ENCODE results near the gene DDX10.

The DDX10 gene

GRCh38 chr11:108663154-108663877, 1.6 kb upstream of the DDX10 start:
- no peak overlapping the region for H3K27ac ChIP-seq (ENCODE audit: low read depth, low read length)
- no peak overlapping the region for H3K4me3 ChIP-seq (ENCODE audit: low read depth in 1 of 2, low read length in 2 of 2)
- H3K4me1 ChIP-seq (ENCODE audit: insufficient read depth, low read length): peaks cover 18% of the 10 kb centered on the region
- H3K27me3 ChIP-seq (ENCODE audit: control insufficient read depth in 1 of 2, insufficient read depth in 2 of 2, low read length in 2 of 2): no peaks in the 10 kb centered on the region
- no peaks in the 10 kb centered on the region for H3K9me3 ChIP-seq (ENCODE audit: low read length)
- no peak overlapping the region for H3K9ac ChIP-seq (ENCODE audit: low read length)
- peaks cover 5% of the 10 kb centered on the region for H3K36me3 ChIP-seq (ENCODE audit: insufficient read depth, low read length)

GRCh38 chr11:108666373-108666772, 1.5 kb downstream of the DDX10 start:
- Histone ChIP-seq H3K9me3 (ENCODE audit: low read length) (no peaks in the 10 kb centered on the region), H3K27me3 (ENCODE audit: control insufficient read depth in 1 of 2, insufficient read depth in 2 of 2, low read length in 2 of 2) (no peaks in the 10 kb centered on the region), H3K36me3 (ENCODE audit: insufficient read depth, low read length) (peaks cover 11% of the 10 kb centered on the region), H3K4me3 (ENCODE audit: low read depth in 1 of 2, low read length in 2 of 2) (peak overlapping the region in 1 of 2 donors; percentile 87), H3K27ac (ENCODE audit: low read depth, low read length) (no peak overlapping the region), H3K4me1 (ENCODE audit: insufficient read depth, low read length) (peaks cover 18% of the 10 kb centered on the region), H3K9ac (ENCODE audit: low read length) (no peak overlapping the region)

- peaks cover 11% of the 10 kb centered on the region for H3K36me3 ChIP-seq (ENCODE audit: insufficient read depth, low read length)
- no peaks in the 10 kb centered on the region for H3K9me3 ChIP-seq (ENCODE audit: low read length)
- no peak overlapping the region for H3K4me3 ChIP-seq (ENCODE audit: low read depth in 1 of 2, low read length in 2 of 2)
- no peak overlapping the region for H3K27ac ChIP-seq (ENCODE audit: low read depth, low read length)
- peaks cover 23% of the 10 kb centered on the region for H3K4me1 ChIP-seq (ENCODE audit: insufficient read depth, low read length)
- no peaks in the 10 kb centered on the region for H3K27me3 ChIP-seq (ENCODE audit: control insufficient read depth in 1 of 2, insufficient read depth in 2 of 2, low read length in 2 of 2)
- H3K9ac ChIP-seq (ENCODE audit: low read length): no peak overlapping the region
Measured at GRCh38 chr11:108669286-108669685, 4.4 kb downstream of the DDX10 start.

GRCh38 chr11:108669711-108670110, 4.8 kb downstream of the DDX10 start:
- Histone ChIP-seq H3K9me3 (ENCODE audit: low read length) (no peaks in the 10 kb centered on the region), H3K36me3 (ENCODE audit: insufficient read depth, low read length) (peaks cover 11% of the 10 kb centered on the region), H3K4me1 (ENCODE audit: insufficient read depth, low read length) (peaks cover 23% of the 10 kb centered on the region), H3K27me3 (ENCODE audit: control insufficient read depth in 1 of 2, insufficient read depth in 2 of 2, low read length in 2 of 2) (no peaks in the 10 kb centered on the region), H3K27ac (ENCODE audit: low read depth, low read length) (no peak overlapping the region), H3K4me3 (ENCODE audit: low read depth in 1 of 2, low read length in 2 of 2) (no peak overlapping the region), H3K9ac (ENCODE audit: low read length) (no peak overlapping the region)

GRCh38 chr11:108670451-108670850, 5.6 kb downstream of the DDX10 start:
- H3K4me1 ChIP-seq (ENCODE audit: insufficient read depth, low read length): peaks cover 23% of the 10 kb centered on the region
- H3K4me3 ChIP-seq (ENCODE audit: low read depth in 1 of 2, low read length in 2 of 2): no peak overlapping the region
- H3K27me3 ChIP-seq (ENCODE audit: control insufficient read depth in 1 of 2, insufficient read depth in 2 of 2, low read length in 2 of 2): no peaks in the 10 kb centered on the region
- no peak overlapping the region for H3K27ac ChIP-seq (ENCODE audit: low read depth, low read length)
- peaks cover 15% of the 10 kb centered on the region for H3K36me3 ChIP-seq (ENCODE audit: insufficient read depth, low read length)
- H3K9ac ChIP-seq (ENCODE audit: low read length): no peak overlapping the region
- H3K9me3 ChIP-seq (ENCODE audit: low read length): no peaks in the 10 kb centered on the region

- no peaks in the 10 kb centered on the region for H3K9me3 ChIP-seq (ENCODE audit: low read length)
Measured at GRCh38 chr11:108672113-108672512, 7.2 kb downstream of the DDX10 start.

GRCh38 chr11:108672786-108673185, 7.9 kb downstream of the DDX10 start:
- Histone ChIP-seq H3K36me3 (ENCODE audit: insufficient read depth, low read length) (peaks cover 32% of the 10 kb centered on the region), H3K27me3 (ENCODE audit: control insufficient read depth in 1 of 2, insufficient read depth in 2 of 2, low read length in 2 of 2) (no peaks in the 10 kb centered on the region), H3K9ac (ENCODE audit: low read length) (no peak overlapping the region), H3K4me1 (ENCODE audit: insufficient read depth, low read length) (peaks cover 6% of the 10 kb centered on the region), H3K9me3 (ENCODE audit: low read length) (no peaks in the 10 kb centered on the region), H3K4me3 (ENCODE audit: low read depth in 1 of 2, low read length in 2 of 2) (no peak overlapping the region), H3K27ac (ENCODE audit: low read depth, low read length) (no peak overlapping the region)

More at GRCh38 chr11:108672113-108672512, 7.2 kb downstream of the DDX10 start:
- H3K4me1 ChIP-seq (ENCODE audit: insufficient read depth, low read length): peaks cover 7% of the 10 kb centered on the region
- H3K4me3 ChIP-seq (ENCODE audit: low read depth in 1 of 2, low read length in 2 of 2): no peak overlapping the region
- H3K27me3 ChIP-seq (ENCODE audit: control insufficient read depth in 1 of 2, insufficient read depth in 2 of 2, low read length in 2 of 2): no peaks in the 10 kb centered on the region
- no peak overlapping the region for H3K27ac ChIP-seq (ENCODE audit: low read depth, low read length)
- no peak overlapping the region for H3K9ac ChIP-seq (ENCODE audit: low read length)
- H3K36me3 ChIP-seq (ENCODE audit: insufficient read depth, low read length): peaks cover 29% of the 10 kb centered on the region

- Histone ChIP-seq H3K27me3 (ENCODE audit: control insufficient read depth in 1 of 2, insufficient read depth in 2 of 2, low read length in 2 of 2) (no peaks in the 10 kb centered on the region), H3K36me3 (ENCODE audit: insufficient read depth, low read length) (peaks cover 41% of the 10 kb centered on the region), H3K4me3 (ENCODE audit: low read depth in 1 of 2, low read length in 2 of 2) (no peak overlapping the region), H3K9ac (ENCODE audit: low read length) (no peak overlapping the region), H3K9me3 (ENCODE audit: low read length) (no peaks in the 10 kb centered on the region), H3K27ac (ENCODE audit: low read depth, low read length) (no peak overlapping the region), H3K4me1 (ENCODE audit: insufficient read depth, low read length) (no peaks in the 10 kb centered on the region)
Measured at GRCh38 chr11:108679045-108679444, 14.2 kb downstream of the DDX10 start.

GRCh38 chr11:108680271-108680670, 15.4 kb downstream of the DDX10 start:
- no peaks in the 10 kb centered on the region for H3K27me3 ChIP-seq (ENCODE audit: control insufficient read depth in 1 of 2, insufficient read depth in 2 of 2, low read length in 2 of 2)
- H3K4me1 ChIP-seq (ENCODE audit: insufficient read depth, low read length): no peaks in the 10 kb centered on the region
- no peak overlapping the region for H3K9ac ChIP-seq (ENCODE audit: low read length)
- H3K36me3 ChIP-seq (ENCODE audit: insufficient read depth, low read length): peaks cover 39% of the 10 kb centered on the region
- no peak overlapping the region for H3K27ac ChIP-seq (ENCODE audit: low read depth, low read length)
- no peak overlapping the region for H3K4me3 ChIP-seq (ENCODE audit: low read depth in 1 of 2, low read length in 2 of 2)
- H3K9me3 ChIP-seq (ENCODE audit: low read length): no peaks in the 10 kb centered on the region

- H3K27me3 ChIP-seq (ENCODE audit: control insufficient read depth in 1 of 2, insufficient read depth in 2 of 2, low read length in 2 of 2): no peaks in the 10 kb centered on the region
- peaks cover 8% of the 10 kb centered on the region for H3K36me3 ChIP-seq (ENCODE audit: insufficient read depth, low read length)
- H3K27ac ChIP-seq (ENCODE audit: low read depth, low read length): no peak overlapping the region
- no peak overlapping the region for H3K4me3 ChIP-seq (ENCODE audit: low read depth in 1 of 2, low read length in 2 of 2)
- H3K9me3 ChIP-seq (ENCODE audit: low read length): no peaks in the 10 kb centered on the region
- no peaks in the 10 kb centered on the region for H3K4me1 ChIP-seq (ENCODE audit: insufficient read depth, low read length)
- H3K9ac ChIP-seq (ENCODE audit: low read length): no peak overlapping the region
Measured at GRCh38 chr11:108685419-108686130, 20.7 kb downstream of the DDX10 start.

- Histone ChIP-seq H3K9ac (ENCODE audit: low read length) (no peak overlapping the region), H3K36me3 (ENCODE audit: insufficient read depth, low read length) (peaks cover 10% of the 10 kb centered on the region), H3K4me3 (ENCODE audit: low read depth in 1 of 2, low read length in 2 of 2) (no peak overlapping the region), H3K4me1 (ENCODE audit: insufficient read depth, low read length) (no peaks in the 10 kb centered on the region), H3K27ac (ENCODE audit: low read depth, low read length) (no peak overlapping the region), H3K9me3 (ENCODE audit: low read length) (no peaks in the 10 kb centered on the region), H3K27me3 (ENCODE audit: control insufficient read depth in 1 of 2, insufficient read depth in 2 of 2, low read length in 2 of 2) (no peaks in the 10 kb centered on the region)
Measured at GRCh38 chr11:108693852-108694251, 29.0 kb downstream of the DDX10 start.

Measured in muscle layer of colon (tissue), 2 donors.